ENCODE results near the gene CNTNAP2. TPM values are rescaled to one million over a fixed set of nuclear protein-coding genes. Genes with fewer than 3 reads are reported as not detected.
A peak's percentile ranks its signal among the peaks of the same experiment; 100 is the strongest.

Gene CNTNAP2
- total RNA-seq, 1 experiment from 2014 or later: 64.5 TPM

- no peak overlapping the region for H3K23ac ChIP-seq (ENCODE audit: insufficient read length, low read depth, low read length)
- no peak overlapping the region for H3K9ac ChIP-seq (ENCODE audit: extremely low read depth, insufficient read length, low read length)
- no peak overlapping the region for H2BK12ac ChIP-seq (ENCODE audit: insufficient read length, low read depth, low read length)
- H3K9me3 ChIP-seq (ENCODE audit: control insufficient read depth, low read depth, low read length): no peaks in the 10 kb centered on the region
- Mint-ChIP-seq H3K4me1 (peaks cover 25 to 34% of the 10 kb centered on the region in 2 experiments), H3K36me3 (ENCODE audit: insufficient read depth in 1 of 3, low read depth in 3 of 3) (peaks cover 0 to 2% (median 0%) of the 10 kb centered on the region in 3 experiments; a peak in 3 of 7 replicates), H3K27me3 (ENCODE audit: low read depth) (no peaks in the 10 kb centered on the region), H3K9me3 (peaks cover 2 to 3% of the 10 kb centered on the region in 2 experiments; a peak in 4 of 5 replicates), H3K4me3 (no peak overlapping the region), H3K27ac (no peak overlapping the region)
- peaks cover 3% of the 10 kb centered on the region; the same call in 1 of the 2 replicates for H3K4me1 ChIP-seq (ENCODE audit: insufficient read depth, low read length)
- no peak overlapping the region for H2BK20ac ChIP-seq (ENCODE audit: low read depth, low read length, poor library complexity, severe bottlenecking)
- no peak overlapping the region for H3T11ph ChIP-seq (ENCODE audit: low read length)
- no peak overlapping the region for H2BK5ac ChIP-seq (ENCODE audit: insufficient read length, low read length)
- no peak overlapping the region for H3K27ac ChIP-seq (ENCODE audit: insufficient read length, low read depth, low read length)
- no peak overlapping the region for H2BK15ac ChIP-seq (ENCODE audit: low read depth, low read length)
- H3K18ac ChIP-seq (ENCODE audit: insufficient read length, low read depth, low read length): no peak overlapping the region
- H3K79me1 ChIP-seq (ENCODE audit: insufficient read depth, low read depth, low read length, poor library complexity, severe bottlenecking): no peaks in the 10 kb centered on the region
- H4K5ac ChIP-seq (ENCODE audit: insufficient read length, low read depth, low read length): no peak overlapping the region
- no peaks in the 10 kb centered on the region for H3K79me2 ChIP-seq (ENCODE audit: insufficient read depth, low read length)
- no peaks in the 10 kb centered on the region for H3K23me2 ChIP-seq (ENCODE audit: insufficient read length, low read depth, low read length, poor library complexity, severe bottlenecking)
- no peak overlapping the region for H2AFZ ChIP-seq (ENCODE audit: low read length)
- TF ChIP-seq, protein P1, sequence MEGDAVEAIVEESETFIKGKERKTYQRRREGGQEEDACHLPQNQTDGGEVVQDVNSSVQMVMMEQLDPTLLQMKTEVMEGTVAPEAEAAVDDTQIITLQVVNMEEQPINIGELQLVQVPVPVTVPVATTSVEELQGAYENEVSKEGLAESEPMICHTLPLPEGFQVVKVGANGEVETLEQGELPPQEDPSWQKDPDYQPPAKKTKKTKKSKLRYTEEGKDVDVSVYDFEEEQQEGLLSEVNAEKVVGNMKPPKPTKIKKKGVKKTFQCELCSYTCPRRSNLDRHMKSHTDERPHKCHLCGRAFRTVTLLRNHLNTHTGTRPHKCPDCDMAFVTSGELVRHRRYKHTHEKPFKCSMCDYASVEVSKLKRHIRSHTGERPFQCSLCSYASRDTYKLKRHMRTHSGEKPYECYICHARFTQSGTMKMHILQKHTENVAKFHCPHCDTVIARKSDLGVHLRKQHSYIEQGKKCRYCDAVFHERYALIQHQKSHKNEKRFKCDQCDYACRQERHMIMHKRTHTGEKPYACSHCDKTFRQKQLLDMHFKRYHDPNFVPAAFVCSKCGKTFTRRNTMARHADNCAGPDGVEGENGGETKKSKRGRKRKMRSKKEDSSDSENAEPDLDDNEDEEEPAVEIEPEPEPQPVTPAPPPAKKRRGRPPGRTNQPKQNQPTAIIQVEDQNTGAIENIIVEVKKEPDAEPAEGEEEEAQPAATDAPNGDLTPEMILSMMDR (conservative IDR thresholded peaks at IDR 0.05): no peak
- no peak overlapping the region for H3K14ac ChIP-seq (ENCODE audit: insufficient read depth, low read length)
- H2BK120ac ChIP-seq (ENCODE audit: low read depth, low read length, poor library complexity, severe bottlenecking): no peak overlapping the region
- no CpG with 5 or more reads among the region's 3 CpGs for WGBS (ENCODE audit: extremely low coverage, insufficient read length, low lambda C conversion rate)
- H3K56ac ChIP-seq (ENCODE audit: insufficient read length, low read depth, low read length): no peak overlapping the region
- no peak overlapping the region for H3K4ac ChIP-seq (ENCODE audit: low read depth, low read length)
- H4K8ac ChIP-seq (replicated peaks; ENCODE audit: insufficient read length, low read depth, low read length): no peak overlapping the region
- H3K4me2 ChIP-seq (ENCODE audit: insufficient read depth, insufficient read length, low read length): no peak overlapping the region
- H4K91ac ChIP-seq (ENCODE audit: insufficient read length, low read depth, low read length): no peak overlapping the region
- no peaks in the 10 kb centered on the region for H4K20me1 ChIP-seq (ENCODE audit: control insufficient read depth, insufficient read depth, insufficient read length)
- no peak overlapping the region for H2AK5ac ChIP-seq (ENCODE audit: insufficient read length, low read length)
- peak; percentile 37 for DNase-seq
- H3K27me3 ChIP-seq (ENCODE audit: insufficient read depth, low read length): no peaks in the 10 kb centered on the region
Observed at GRCh38 chr7:148290538-148290937, 2173.9 kb downstream of the CNTNAP2 start.
